SK-N-MC (cell line): ENCODE results near the gene B3GNT7.

Experiments
- EZH2 ChIP-seq: fragments of 200-600 bp; sonication (generic); IDR thresholded peaks from one replicate; pipeline ENCODE4 v1.6.1; 2017; ENCODE audit warnings: antibody characterized with exemption
- POLR2AphosphoS5 ChIP-seq: IDR thresholded peaks from 2 replicates; pipeline ENCODE4 v1.6.1; 2012; ENCODE audit warnings: mild to moderate bottlenecking, low read depth, low read length, borderline replicate concordance

DNA sequence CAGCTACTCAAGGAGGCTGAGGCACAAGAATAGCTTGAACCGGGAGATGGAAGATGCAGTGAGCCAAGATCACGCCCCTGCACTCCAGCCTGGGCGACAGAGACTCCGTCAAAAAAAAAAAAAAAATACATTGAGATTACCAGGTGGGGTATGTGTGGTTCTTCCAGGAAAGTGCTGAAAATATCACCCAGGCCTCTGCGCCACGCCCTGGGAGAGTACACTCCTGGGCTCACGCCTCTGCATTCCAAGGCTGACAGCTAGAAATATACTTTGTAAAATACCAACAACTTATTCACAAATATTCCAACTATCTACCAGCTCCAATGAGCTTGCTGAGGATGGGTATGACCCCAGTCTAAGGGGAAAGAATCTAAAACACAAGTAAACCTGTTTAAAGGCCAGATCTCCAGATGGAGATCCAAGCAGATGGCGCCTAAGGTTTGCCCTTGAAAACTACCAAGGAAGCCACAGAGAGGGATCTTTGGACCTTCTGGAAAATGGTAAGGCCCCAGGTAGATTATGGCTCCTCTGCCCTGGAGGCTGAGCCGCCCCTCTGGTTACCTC is 21.6 kb upstream of the B3GNT7 start:
- no peak for TF ChIP-seq POLR2AphosphoS5
- no peak for TF ChIP-seq EZH2
